Superior temporal gyrus (tissue), 1 donor: ENCODE results near the gene STK32C.
A peak's percentile ranks its signal among the peaks of the same experiment; 100 is the strongest.
"Not testable (repeated sequence)": the region's sequence is repeated elsewhere in the genome, so short reads cannot be mapped to it uniquely, and the experiment has no call there.

Source experiments
- DNase-seq: peaks from one replicate; pipeline ENCODE4 v3.0.0-alpha.2; 2016; ENCODE audit errors: extremely low spot score

STK32C gene

GRCh38 chr10:132302421-132303310, 5.1 kb downstream of the STK32C start:
- no peak for DNase-seq

GRCh38 chr10:132301371-132302330, 6.1 kb downstream of the STK32C start:
- DNase-seq = peak; percentile 62

GRCh38 chr10:132300582-132300981, 7.2 kb downstream of the STK32C start:
- no peak for DNase-seq

GRCh38 chr10:132299371-132300336, 8.1 kb downstream of the STK32C start:
- no peak for DNase-seq

- no peak for DNase-seq
Observed at GRCh38 chr10:132298038-132298881, 9.5 kb downstream of the STK32C start.

- DNase-seq = no peak
Observed at GRCh38 chr10:132297526-132297925, 10.2 kb downstream of the STK32C start.

GRCh38 chr10:132296666-132297443, 10.9 kb downstream of the STK32C start:
- no peak for DNase-seq

GRCh38 chr10:132295481-132295880, 12.3 kb downstream of the STK32C start:
- not testable (repeated sequence) for DNase-seq

- no peak for DNase-seq
Observed at GRCh38 chr10:132294561-132295318, 13.0 kb downstream of the STK32C start.

- DNase-seq = no peak
Observed at GRCh38 chr10:132293813-132294520, 13.8 kb downstream of the STK32C start.

- DNase-seq = no peak
Observed at GRCh38 chr10:132293201-132293812, 14.4 kb downstream of the STK32C start.

- no peak for DNase-seq
Observed at GRCh38 chr10:132292287-132293200, 15.2 kb downstream of the STK32C start.

- no peak for DNase-seq
Observed at GRCh38 chr10:132291826-132292225, 15.9 kb downstream of the STK32C start.

- DNase-seq = no peak
Observed at GRCh38 chr10:132290631-132291030, 17.1 kb downstream of the STK32C start.

- no peak for DNase-seq
Observed at GRCh38 chr10:132289439-132289838, 18.3 kb downstream of the STK32C start.

- DNase-seq = no peak
Observed at GRCh38 chr10:132283604-132284382, 24.0 kb downstream of the STK32C start.
